Thoracic aorta (tissue), 2 donors: ENCODE measurements around the gene CELA2A. TPM values are rescaled to one million over a fixed set of nuclear protein-coding genes. Genes with fewer than 3 reads are reported as not detected.
"Not testable (repeated sequence)": the region's sequence is repeated elsewhere in the genome, so short reads cannot be mapped to it uniquely, and the experiment has no call there.

Source experiments
- ATAC-seq: fragments of 150-250 bp; one replicate; pipeline ENCODE4 v1.8.0; 2017; ENCODE audit warnings: low read depth; ENCODE audit not compliant: insufficient number of reproducible peaks, low FRiP score
- DNase-seq: peaks from one replicate; pipeline ENCODE4 v3.0.0-alpha.2; 2020; ENCODE audit warnings: low spot score
- H3K27ac ChIP-seq, 2 donors: fragments of 200-600 bp; sonication (generic); 1 replicate in 1 of 2; 2 replicates in 1 of 2; pipeline ENCODE4 v1.5.1; 2016; ENCODE audit warnings: mild to moderate bottlenecking in 2 of 2, moderate library complexity in 2 of 2
- H3K27me3 ChIP-seq: fragments of 200-600 bp; sonication (generic); replicated peaks from 2 replicates; pipeline ENCODE4 v1.6.0; 2016; ENCODE audit warnings: mild to moderate bottlenecking; ENCODE audit not compliant: insufficient read depth
- H3K36me3 ChIP-seq: fragments of 200-600 bp; sonication (generic); one replicate; pipeline ENCODE4 v1.5.1; 2016
- H3K4me1 ChIP-seq, 2 donors: fragments of 200-600 bp; sonication (generic); 1 replicate in 1 of 2; 2 replicates in 1 of 2; pipeline versions ENCODE4 v1.5.1 to v1.6.0; 2016; ENCODE audit warnings: low read depth in 2 of 2, mild to moderate bottlenecking in 1 of 2; ENCODE audit not compliant: control insufficient read depth in 1 of 2
- H3K4me3 ChIP-seq: fragments of 200-600 bp; sonication (generic); 2 replicates; pipeline ENCODE4 v1.5.1; 2016; ENCODE audit warnings: mild to moderate bottlenecking
- H3K9me3 ChIP-seq: fragments of 200-600 bp; sonication (generic); 2 replicates; pipeline ENCODE4 v1.5.1; 2016
- CTCF ChIP-seq: fragments of 200-600 bp; sonication (generic); IDR thresholded peaks from one replicate; pipeline ENCODE4 v1.5.1; 2019; ENCODE audit warnings: antibody characterized with exemption
- total RNA-seq, 2 donors: library from RNA; depleted of rRNA; stranded (reverse); fragments of >200 nt; gene quantifications; one replicate each; pipeline versions ENCODE4 v1.1.0 to v1.2.3, GENCODE V29; 2016

Gene CELA2A
- total RNA-seq, 2 donors from 2014 or later = not detected

GRCh38 chr1:15459771-15460707, 3.5 kb downstream of the CELA2A start:
- no peak for TF ChIP-seq CTCF
- Histone ChIP-seq H3K27me3 (no peaks in the 10 kb centered on the region), H3K4me1 (no peaks in the 10 kb centered on the region), H3K4me3 (no peak overlapping the region), H3K27ac (no peak overlapping the region), H3K9me3 (no peaks in the 10 kb centered on the region), H3K36me3 (no peaks in the 10 kb centered on the region)
- DNase-seq (no peak), ATAC-seq (no peak)

- Histone ChIP-seq H3K27ac (no peak overlapping the region), H3K27me3 (no peaks in the 10 kb centered on the region), H3K4me3 (no peak overlapping the region), H3K9me3 (no peaks in the 10 kb centered on the region), H3K36me3 (no peaks in the 10 kb centered on the region), H3K4me1 (no peaks in the 10 kb centered on the region)
- TF ChIP-seq CTCF = no peak
- ATAC-seq = no peak
- no peak for DNase-seq
Observed at GRCh38 chr1:15460708-15461095, 4.2 kb downstream of the CELA2A start.

- H3K27ac ChIP-seq, H3K4me3 ChIP-seq, H3K36me3 ChIP-seq, H3K9me3 ChIP-seq, H3K4me1 ChIP-seq, ATAC-seq, H3K27me3 ChIP-seq, DNase-seq: not testable (repeated sequence)
Observed at GRCh38 chr1:15463064-15463800, 6.7 kb downstream of the CELA2A start.

- H3K4me1 ChIP-seq, H3K4me3 ChIP-seq, H3K36me3 ChIP-seq, H3K9me3 ChIP-seq, ATAC-seq, H3K27ac ChIP-seq, H3K27me3 ChIP-seq, DNase-seq: not testable (repeated sequence)
Observed at GRCh38 chr1:15463926-15464322, 7.4 kb downstream of the CELA2A start.

GRCh38 chr1:15465674-15466073, 9.1 kb downstream of the CELA2A start:
- H3K36me3 ChIP-seq = no peaks in the 10 kb centered on the region
- H3K27me3 ChIP-seq = no peaks in the 10 kb centered on the region
- no peaks in the 10 kb centered on the region for H3K4me1 ChIP-seq
- no peak for ATAC-seq
- no peak for DNase-seq
- H3K4me3 ChIP-seq = no peak overlapping the region
- H3K9me3 ChIP-seq = no peaks in the 10 kb centered on the region
- H3K27ac ChIP-seq = no peak overlapping the region
- no peak for TF ChIP-seq CTCF

- ATAC-seq, H3K4me3 ChIP-seq, H3K9me3 ChIP-seq, DNase-seq, H3K27me3 ChIP-seq, H3K4me1 ChIP-seq, H3K36me3 ChIP-seq, H3K27ac ChIP-seq: not testable (repeated sequence)
Observed at GRCh38 chr1:15466955-15467625, 10.6 kb downstream of the CELA2A start.
